Inflammatory macrophage treated with lipopolysaccharide for 1 hour (primary cell): ENCODE measurements around the gene MKS1.

ENCODE experiments used
- DNase-seq, 2 donors: peaks; one replicate each; pipeline ENCODE4 v3.0.0-alpha.2; 2020 to 2022

MKS1 gene

GRCh38 chr17:58156839-58157803 lies 61.9 kb downstream of the MKS1 start:
- DNase-seq: peak; percentile 19 to 38
